G401.6 (cell line): ENCODE measurements around the gene NUDCD2.
"Not testable (repeated sequence)": the region's sequence is repeated elsewhere in the genome, so short reads cannot be mapped to it uniquely, and the experiment has no call there.

Experiments used
- FAIRE-seq: peaks from 2 replicates; lab custom pipeline; 2012; peaks lifted over from hg19 to GRCh38; lab: Jason Lieb, UNC

Gene NUDCD2

GRCh38 chr5:163467682-163468081, 7.8 kb upstream of the NUDCD2 start:
- no peak for FAIRE-seq

- no peak for FAIRE-seq
These were observed 3.1 kb upstream of the NUDCD2 start for GRCh38 chr5:163463063-163463435.

DNA sequence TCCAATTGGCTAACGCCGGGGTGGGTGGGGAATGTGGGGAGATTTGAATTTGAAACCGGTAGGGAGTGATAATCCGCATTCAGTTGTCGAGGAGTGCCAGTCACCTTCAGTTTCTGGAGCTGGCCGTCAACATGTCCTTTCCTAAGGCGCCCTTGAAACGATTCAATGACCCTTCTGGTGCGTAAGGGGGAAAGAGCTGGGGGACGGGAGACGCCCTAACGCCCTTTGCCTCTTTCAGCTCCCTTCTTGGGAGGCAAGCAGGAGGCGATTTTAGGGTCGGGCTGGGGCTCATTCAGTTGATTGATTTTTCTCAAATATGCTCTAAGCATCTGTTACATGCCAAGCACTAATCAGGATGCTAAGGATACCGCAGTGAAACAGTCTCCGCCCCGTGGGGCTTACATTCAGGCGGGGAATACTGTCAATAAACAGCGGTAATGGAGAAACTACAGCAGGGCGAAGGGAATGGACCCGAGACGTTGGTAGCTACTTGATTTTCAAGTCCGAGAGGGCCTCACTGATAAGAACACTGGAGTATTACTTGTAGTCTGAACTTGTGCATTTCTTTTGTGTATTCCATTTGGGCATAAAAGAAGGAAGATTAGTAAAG, 765 bp upstream of the NUDCD2 start, which contains the start of gene HMMR:
Gene HMMR (plus strand): TSS at position 71 of the 610 bp plus-strand sequence. CDS start 61 bp downstream, at position 132.
- no peak for FAIRE-seq

DNA sequence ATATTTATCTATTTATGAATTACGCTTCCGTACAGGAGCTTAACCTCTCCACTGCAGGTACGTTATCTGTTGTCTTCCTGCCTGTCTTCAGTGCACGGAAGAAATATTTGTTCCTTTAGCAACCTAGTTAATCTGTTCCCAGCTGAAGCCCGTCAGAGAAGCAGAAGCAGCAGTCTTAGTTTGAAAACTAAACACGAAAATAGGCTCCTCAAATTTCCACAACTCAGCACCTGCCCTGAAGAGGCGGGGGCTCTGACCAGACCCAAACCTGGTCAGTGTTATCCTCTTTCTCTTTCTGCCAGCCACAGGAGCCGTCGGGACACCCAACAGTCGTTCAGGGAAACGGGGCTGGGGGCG, 462 bp downstream of the NUDCD2 start:
- no peak for FAIRE-seq

- no peak for FAIRE-seq
These were observed 1.0 kb downstream of the NUDCD2 start for GRCh38 chr5:163458778-163459385.

- FAIRE-seq, result no peak
These were observed 3.1 kb downstream of the NUDCD2 start for GRCh38 chr5:163456840-163457239.

DNA sequence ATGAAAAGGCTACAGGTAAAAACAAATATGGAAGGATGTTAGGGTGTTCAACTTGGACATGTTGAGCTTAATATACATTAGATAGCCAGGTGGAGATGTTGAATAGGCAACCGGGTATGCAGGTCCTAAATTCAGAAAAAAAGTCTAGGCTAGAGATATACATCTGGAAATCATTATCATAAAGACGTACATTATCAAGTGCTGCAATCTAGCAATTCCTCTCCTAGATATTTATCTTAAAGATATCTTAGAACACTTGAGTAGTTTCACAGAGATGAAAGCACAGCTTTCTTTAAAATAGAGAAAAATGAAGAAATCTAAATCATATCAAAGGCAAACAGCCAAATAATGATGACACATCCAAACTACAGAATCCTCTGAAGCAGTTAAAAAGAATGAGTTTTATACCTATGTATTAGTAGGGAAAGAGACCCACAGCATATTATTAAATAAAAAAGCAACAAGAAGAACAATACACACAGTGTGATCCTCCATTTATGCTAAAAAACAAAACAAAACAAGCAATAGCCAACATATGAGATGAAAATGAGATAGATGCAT, 3.8 kb downstream of the NUDCD2 start:
- no peak for FAIRE-seq

GRCh38 chr5:163455406-163455805, 4.5 kb downstream of the NUDCD2 start:
- not testable (repeated sequence) for FAIRE-seq

DNA sequence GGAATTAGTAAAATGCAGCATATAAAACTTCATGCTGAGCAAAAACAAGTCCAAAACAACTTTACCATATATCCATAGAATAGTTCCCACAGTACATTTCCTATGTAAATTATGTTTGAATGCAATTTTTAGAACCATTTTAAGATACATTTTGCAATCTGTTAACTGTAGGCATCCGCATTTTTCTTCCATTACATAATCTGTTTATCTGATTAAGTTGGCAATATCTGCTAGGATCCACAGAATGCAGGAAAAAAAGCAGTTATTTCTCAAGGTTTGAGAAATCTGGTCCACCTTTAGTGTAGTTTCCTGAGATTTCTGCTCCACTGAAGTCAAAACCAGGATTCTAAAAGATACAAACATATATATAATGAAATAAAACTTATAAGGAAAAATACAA, 6.2 kb downstream of the NUDCD2 start:
- no peak for FAIRE-seq

GRCh38 chr5:163451489-163451888, 8.4 kb downstream of the NUDCD2 start:
- FAIRE-seq, result no peak

- FAIRE-seq, result peak; percentile 60
These were observed 11.4 kb downstream of the NUDCD2 start for GRCh38 chr5:163448491-163448890.

GRCh38 chr5:163447875-163448274, 12.0 kb downstream of the NUDCD2 start:
- FAIRE-seq, result no peak

DNA sequence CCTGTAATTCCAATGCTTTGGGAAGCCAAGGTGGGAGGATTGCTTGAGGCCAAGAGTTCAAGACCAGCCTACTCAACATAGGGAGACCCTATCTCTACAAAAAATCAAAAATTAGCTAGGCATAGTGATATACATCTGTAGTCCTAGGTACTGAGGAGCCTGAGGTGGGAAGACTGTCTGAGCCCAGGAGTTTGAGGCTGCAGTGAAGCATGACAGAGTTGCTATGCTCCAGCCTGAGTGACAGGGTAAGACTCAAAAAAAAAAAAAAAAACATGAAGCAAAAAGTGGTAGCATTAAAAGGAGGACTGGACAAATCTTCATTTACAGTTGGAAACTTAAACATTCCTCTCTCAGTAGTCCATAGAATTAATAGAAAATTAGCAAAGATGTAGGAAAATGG, 12.7 kb downstream of the NUDCD2 start:
- FAIRE-seq, result no peak

DNA sequence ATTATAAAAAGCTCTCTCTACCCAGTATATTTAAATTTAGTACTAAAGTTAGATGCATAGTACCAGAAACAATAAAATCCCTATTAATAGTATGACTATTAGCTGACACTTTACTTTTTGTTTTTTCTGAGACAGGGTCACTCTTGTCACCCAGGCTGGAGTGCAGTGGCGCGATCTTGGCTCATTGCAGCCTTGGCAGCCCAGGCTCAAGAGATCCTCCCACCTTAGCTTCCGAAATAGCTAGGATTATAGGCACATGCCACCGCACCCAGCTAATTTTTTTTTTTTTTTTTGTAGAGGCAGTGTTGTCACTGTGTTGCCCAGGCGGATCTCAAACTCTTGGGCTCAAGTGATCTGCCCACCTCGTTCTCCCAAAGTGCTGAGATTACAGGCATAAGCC, 14.6 kb downstream of the NUDCD2 start:
- FAIRE-seq, result no peak

- no peak for FAIRE-seq
These were observed 15.4 kb downstream of the NUDCD2 start for GRCh38 chr5:163444526-163444925.

DNA sequence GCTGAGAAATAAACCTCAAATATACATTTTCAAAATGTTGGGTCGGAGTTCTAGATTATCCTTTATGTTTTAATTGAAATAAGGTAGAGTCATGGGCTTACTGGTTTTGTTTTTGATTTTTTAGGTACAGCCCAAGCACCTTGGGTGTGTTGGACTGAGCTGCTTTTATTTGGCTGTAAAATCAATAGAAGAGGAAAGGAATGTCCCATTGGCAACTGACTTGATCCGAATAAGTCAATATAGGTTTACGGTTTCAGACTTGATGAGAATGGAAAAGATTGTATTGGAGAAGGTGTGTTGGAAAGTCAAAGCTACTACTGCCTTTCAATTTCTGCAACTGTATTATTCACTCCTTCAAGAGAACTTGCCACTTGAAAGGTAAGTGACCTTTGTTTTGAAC, 18.9 kb downstream of the NUDCD2 start:
- FAIRE-seq, result no peak

DNA sequence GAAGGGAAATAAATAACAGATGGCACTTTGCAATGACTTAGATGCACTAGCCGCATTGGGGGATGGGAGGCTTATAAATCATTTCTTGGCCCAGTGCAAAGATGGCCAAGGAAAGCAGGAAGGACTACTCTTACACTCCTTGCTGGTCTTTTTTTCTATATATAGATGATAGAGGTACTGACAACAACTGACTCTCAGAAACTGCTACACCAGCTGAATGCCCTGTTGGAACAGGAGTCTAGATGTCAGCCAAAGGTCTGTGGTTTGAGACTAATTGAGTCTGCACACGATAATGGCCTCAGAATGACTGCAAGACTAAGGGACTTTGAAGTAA, 20.8 kb downstream of the NUDCD2 start:
- no peak for FAIRE-seq

GRCh38 chr5:163437309-163438182, 22.4 kb downstream of the NUDCD2 start, which contains the start of gene CCNG1:
CCNG1 (plus strand) TSS chr5:163437595; CDS start chr5:163439257, 1,662 bp downstream.
- FAIRE-seq, result peak; percentile 100

DNA sequence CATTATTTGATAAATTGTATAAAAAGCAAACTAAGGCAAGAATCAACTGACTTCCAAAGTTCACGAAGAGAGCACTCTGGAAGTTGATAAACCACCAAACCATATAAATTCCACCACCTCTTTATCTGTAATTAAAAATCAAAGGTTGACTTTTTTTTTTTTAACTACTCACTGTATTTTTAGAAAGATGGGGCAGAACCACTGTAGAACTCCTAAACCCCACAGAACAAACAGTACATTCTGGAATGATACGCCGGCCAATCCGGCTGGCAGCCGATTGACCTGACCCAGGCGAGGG, 22.9 kb downstream of the NUDCD2 start:
- no peak for FAIRE-seq

DNA sequence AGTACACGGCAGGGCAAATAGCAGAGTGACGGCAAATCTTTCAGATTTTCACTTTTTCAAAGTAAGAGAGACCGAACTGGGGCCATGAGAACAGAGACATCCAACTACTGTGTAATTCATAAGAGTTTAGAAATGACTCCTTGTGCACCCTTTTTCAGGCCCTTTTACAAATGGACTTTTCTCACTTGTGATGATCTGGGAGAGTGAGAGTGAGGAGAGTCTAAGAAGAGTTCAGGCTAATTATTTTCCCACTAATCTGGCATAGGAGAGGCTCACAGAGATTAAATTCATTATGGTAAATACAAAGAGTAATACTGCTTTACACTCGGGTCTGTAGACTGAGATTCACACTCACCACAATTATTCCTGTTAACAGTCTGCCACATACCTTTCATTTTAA, 23.4 kb downstream of the NUDCD2 start:
- FAIRE-seq, result no peak

DNA sequence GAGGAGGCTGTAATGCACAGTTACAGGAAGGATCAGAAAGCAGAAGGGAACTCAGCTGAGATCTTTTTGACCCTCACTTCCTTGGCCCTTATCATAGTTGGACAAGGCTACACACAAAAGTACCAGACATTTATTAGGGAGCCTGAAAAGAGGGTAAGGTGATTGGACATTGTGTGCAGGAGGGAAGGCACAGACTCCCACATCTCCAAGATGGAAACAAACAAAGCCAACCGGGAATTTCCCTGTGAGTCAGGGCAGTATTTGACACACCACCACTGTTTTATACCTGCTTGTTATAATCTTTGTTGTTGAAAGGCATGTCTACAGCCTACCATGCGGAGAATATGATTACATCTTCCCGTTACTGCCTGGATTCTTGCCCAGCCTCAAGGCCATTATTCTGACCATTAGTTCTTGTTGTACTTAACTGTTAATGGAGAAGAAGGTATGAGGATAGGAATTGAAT, 25.5 kb downstream of the NUDCD2 start:
- FAIRE-seq, result no peak

DNA sequence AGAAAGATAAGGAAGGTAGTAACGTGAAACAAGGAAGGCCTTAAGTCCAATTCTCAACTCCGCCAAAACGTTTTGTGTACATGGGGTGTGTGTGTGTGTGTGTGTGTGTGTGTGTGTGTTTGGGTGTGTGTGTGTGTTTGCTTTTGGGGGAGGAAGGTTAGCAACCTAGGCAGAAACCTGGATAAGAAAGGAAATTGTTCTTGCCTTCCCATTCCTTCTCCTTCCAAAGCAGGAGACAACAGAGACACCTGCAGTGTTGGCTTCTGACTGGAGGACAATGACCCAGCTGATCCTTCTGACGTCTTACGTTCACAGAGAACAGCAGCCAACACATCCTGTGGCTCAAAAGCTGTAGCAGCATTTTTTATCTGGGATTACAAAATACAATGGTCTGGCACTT, 26.6 kb downstream of the NUDCD2 start:
- FAIRE-seq, result no peak

DNA sequence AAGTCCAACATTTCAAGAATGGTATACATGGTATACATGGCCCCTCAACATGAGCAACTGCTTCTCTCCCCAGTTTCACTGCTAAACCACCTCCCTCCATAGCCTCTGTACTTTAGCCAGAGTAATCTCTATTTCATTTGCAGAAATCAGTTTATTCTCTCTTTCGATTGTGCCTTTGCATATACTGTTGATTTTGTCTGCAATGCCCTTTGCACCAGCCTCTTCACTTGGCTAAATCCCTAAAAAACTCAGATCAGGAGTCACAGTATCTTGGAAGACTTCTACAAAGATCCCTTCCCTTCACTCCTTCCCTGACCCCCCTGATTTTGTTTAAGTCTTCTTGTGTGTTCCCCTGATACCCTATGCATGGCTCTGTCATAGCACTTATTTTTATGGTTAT, 27.4 kb downstream of the NUDCD2 start:
- FAIRE-seq, result no peak
